HEK293 (cell line): Measurements from ENCODE around the gene ATP5F1D.

ENCODE experiments used
- CTCF ChIA-PET: fragments of 350-600 bp; formaldehyde crosslinking; extraction: SDS; loops from one replicate; lab custom pipeline; 2021; ENCODE audit warnings: antibody characterized with exemption; lab: Yijun Ruan, JAX
- POLR2A ChIA-PET: fragments of 300-600 bp; formaldehyde crosslinking; extraction: SDS; loops from one replicate; lab custom pipeline; 2020; ENCODE audit warnings: antibody characterized with exemption, inconsistent platforms; lab: Yijun Ruan, JAX
- H3K27ac ChIP-seq: fragments of 200-500 bp; sonication (Bioruptor generic); 2 replicates; pipeline ENCODE4 v1.5.1; 2014; ENCODE audit warnings: low read depth, low read length, control low read depth, inconsistent platforms; ENCODE audit errors: extremely low read depth
- H3K36me3 ChIP-seq, 2 experiments: fragments of 200-500 bp in 1 of 2; sonication (Bioruptor generic) in 1 of 2; 1 replicate in 1 of 2; 2 replicates in 1 of 2; pipeline ENCODE4 v1.5.1; 2014 to 2017; ENCODE audit warnings: inconsistent platforms in 2 of 2, low read length in 2 of 2; ENCODE audit not compliant: control insufficient read depth in 2 of 2, insufficient read depth in 1 of 2
- H3K4me1 ChIP-seq: fragments of 200-500 bp; sonication (Bioruptor generic); 2 replicates; pipeline ENCODE4 v1.5.1; 2014; ENCODE audit warnings: mild to moderate bottlenecking, low read length, inconsistent platforms; ENCODE audit not compliant: control insufficient read depth, insufficient read depth
- H3K4me3 ChIP-seq: 2 replicates; pipeline ENCODE4 v1.5.1; 2011; ENCODE audit warnings: low read depth, mild to moderate bottlenecking, control low read depth, low read length, moderate library complexity
- H3K9me3 ChIP-seq: fragments of 200-500 bp; sonication (Bioruptor generic); 2 replicates; pipeline ENCODE4 v1.5.1; 2014; ENCODE audit warnings: low read depth, low read length, inconsistent platforms; ENCODE audit not compliant: control insufficient read depth, insufficient read depth
- PRDM10 ChIP-seq: fragments of 450-650 bp; formaldehyde crosslinking; IDR thresholded peaks from 2 replicates; pipeline ENCODE4 v1.5.1; 2016; ENCODE audit warnings: missing biosample characterization, missing genetic modification characterization
- SALL2 ChIP-seq: fragments of 450-650 bp; formaldehyde crosslinking; IDR thresholded peaks from 2 replicates; pipeline ENCODE4 v1.5.0; 2017; ENCODE audit warnings: missing biosample characterization, mild to moderate bottlenecking, missing genetic modification characterization, borderline replicate concordance
- ZBTB11 ChIP-seq: fragments of 450-650 bp; formaldehyde crosslinking; conservative IDR thresholded peaks from 2 replicates; pipeline ENCODE4 v1.5.1; 2016; ENCODE audit warnings: low read depth, missing biosample characterization, missing genetic modification characterization
- ZIC2 ChIP-seq: fragments of 450-650 bp; formaldehyde crosslinking; IDR thresholded peaks from 2 replicates; pipeline ENCODE4 v1.5.1; 2016; ENCODE audit warnings: missing biosample characterization, missing genetic modification characterization
- ZNF10 ChIP-seq: fragments of 450-650 bp; formaldehyde crosslinking; IDR thresholded peaks from 2 replicates; pipeline ENCODE4 v1.5.1; 2017; ENCODE audit warnings: missing biosample characterization, missing genetic modification characterization
- ZNF169 ChIP-seq: fragments of 450-650 bp; formaldehyde crosslinking; IDR thresholded peaks from 2 replicates; pipeline ENCODE4 v1.5.1; 2016; ENCODE audit warnings: missing biosample characterization, missing genetic modification characterization
- ZNF223 ChIP-seq: fragments of 450-650 bp; formaldehyde crosslinking; IDR thresholded peaks from 2 replicates; pipeline ENCODE4 v1.5.1; 2016; ENCODE audit warnings: missing biosample characterization, missing genetic modification characterization
- ZNF266 ChIP-seq: fragments of 450-650 bp; formaldehyde crosslinking; IDR thresholded peaks from 2 replicates; pipeline ENCODE4 v1.5.1; 2016; ENCODE audit warnings: missing biosample characterization, missing genetic modification characterization, low read depth
- ZNF280D ChIP-seq: fragments of 450-650 bp; formaldehyde crosslinking; IDR thresholded peaks from 2 replicates; pipeline ENCODE4 v1.5.1; 2016; ENCODE audit warnings: missing biosample characterization, missing genetic modification characterization
- ZNF292 ChIP-seq: fragments of 450-650 bp; formaldehyde crosslinking; IDR thresholded peaks from 2 replicates; pipeline ENCODE4 v1.5.1; 2016; ENCODE audit warnings: low read depth, missing biosample characterization, missing genetic modification characterization, borderline replicate concordance
- ZNF416 ChIP-seq: fragments of 450-650 bp; formaldehyde crosslinking; IDR thresholded peaks from 2 replicates; pipeline ENCODE4 v1.5.1; 2016; ENCODE audit warnings: missing biosample characterization, missing genetic modification characterization
- ZNF544 ChIP-seq: fragments of 450-650 bp; formaldehyde crosslinking; IDR thresholded peaks from 2 replicates; pipeline ENCODE4 v1.5.0; 2017; ENCODE audit warnings: missing biosample characterization, missing genetic modification characterization
- ZNF600 ChIP-seq: fragments of 450-650 bp; formaldehyde crosslinking; IDR thresholded peaks from 2 replicates; pipeline ENCODE4 v1.5.1; 2016; ENCODE audit warnings: missing biosample characterization, missing genetic modification characterization
- ZNF629 ChIP-seq: fragments of 450-650 bp; formaldehyde crosslinking; IDR thresholded peaks from 2 replicates; pipeline ENCODE4 v1.5.1; 2017; ENCODE audit warnings: missing biosample characterization, missing genetic modification characterization
- ZNF704 ChIP-seq: fragments of 450-650 bp; formaldehyde crosslinking; IDR thresholded peaks from 2 replicates; pipeline ENCODE4 v1.5.1; 2016; ENCODE audit warnings: missing biosample characterization, missing genetic modification characterization

ATP5F1D gene

GRCh38 chr19:1213391-1214286, 27.9 kb upstream of the ATP5F1D start (continued):
- TF ChIP-seq ZBTB11 (tag by site-specific recombination), result peak; percentile 51

- peaks cover 14 to 34% of the 10 kb centered on the region in 2 experiments; a peak in 2 of 3 replicates for H3K36me3 ChIP-seq
- POLR2A ChIA-PET, result interaction anchor here (0.7 to 2.3 kb wide), 2 partner anchors 54 to 55 kb away, joined by 4 to 18 read pairs; partner anchors contain the start of gene CIRBP
- no peaks in the 10 kb centered on the region for H3K9me3 ChIP-seq
- CTCF ChIA-PET, result interaction anchor here (0.6 to 2.2 kb wide), 4 partner anchors 8 to 177 kb away, joined by 3 to 8 read pairs (median 4); no protein-coding TSS in a partner anchor
- H3K4me3 ChIP-seq, result no peak overlapping the region
- peak overlapping the region; percentile 51; the same call in 1 of the 2 replicates for H3K27ac ChIP-seq
- TF ChIP-seq ZNF416 (tag by site-specific recombination), result no peak
- 0 out of 2 replicates have a peak, but pooled peaks have one; percentile 26 for TF ChIP-seq ZNF223 (tag by site-specific recombination)
- TF ChIP-seq ZNF600 (tag by site-specific recombination), result peak; percentile 54; the same call in 1 of the 2 replicates
- TF ChIP-seq ZIC2, result 0 out of 2 replicates have a peak, but pooled peaks have one; percentile 12
- peaks cover 12% of the 10 kb centered on the region; the same call in 1 of the 2 replicates for H3K4me1 ChIP-seq
Measured at GRCh38 chr19:1214299-1214861, 27.2 kb upstream of the ATP5F1D start.

GRCh38 chr19:1214862-1215731, 26.5 kb upstream of the ATP5F1D start:
- H3K9me3 ChIP-seq, result no peaks in the 10 kb centered on the region
- peaks cover 14 to 31% of the 10 kb centered on the region in 2 experiments; a peak in 2 of 3 replicates for H3K36me3 ChIP-seq
- H3K4me1 ChIP-seq, result peaks cover 12% of the 10 kb centered on the region; the same call in 1 of the 2 replicates
- peak overlapping the region; percentile 17 for H3K27ac ChIP-seq
- POLR2A ChIA-PET, result interaction anchor here (0.7 to 0.8 kb wide), 2 partner anchors 54 to 91 kb away, joined by 4 to 8 read pairs; partner anchors contain the start of gene CIRBP
- H3K4me3 ChIP-seq, result no peak overlapping the region
- CTCF ChIA-PET, result interaction anchor here (0.6 to 2.2 kb wide), 4 partner anchors 7 to 178 kb away, joined by 3 to 8 read pairs (median 4); no protein-coding TSS in a partner anchor
- peak; percentile 46; the same call in 1 of the 2 replicates for TF ChIP-seq ZNF10
- no peak for TF ChIP-seq PRDM10 (tag by site-specific recombination)
- no peak for TF ChIP-seq ZNF704 (tag by site-specific recombination)
- TF ChIP-seq ZNF266 (tag by site-specific recombination), result no peak
- TF ChIP-seq ZNF169 (tag by site-specific recombination), result no peak
- TF ChIP-seq SALL2 (tag by site-specific recombination), result no peak
- TF ChIP-seq ZNF280D (tag by site-specific recombination), result no peak
- TF ChIP-seq ZNF544 (tag by site-specific recombination), result no peak
- TF ChIP-seq ZNF292 (tag by site-specific recombination), result no peak
- TF ChIP-seq ZNF629, result no peak
